GM10847 (cell line): ENCODE measurements around the gene NAPA.

Experiments used
- POLR2A ChIP-seq: IDR thresholded peaks from 2 replicates; pipeline ENCODE4 v1.6.1; 2011; ENCODE audit not compliant: insufficient read length; ENCODE audit errors: extremely low read depth

Gene NAPA

GRCh38 chr19:47438793-47439220 is 76.1 kb downstream of the NAPA start:
- no peak for TF ChIP-seq POLR2A
